Right atrium auricular region (tissue), 2 donors: Measurements from ENCODE around the gene ZNF439. TPM values are rescaled to one million over a fixed set of nuclear protein-coding genes. Genes with fewer than 3 reads are reported as not detected.
"Not testable (repeated sequence)": the region's sequence is repeated elsewhere in the genome, so short reads cannot be mapped to it uniquely, and the experiment has no call there.

Source experiments
- DNase-seq: peaks from one replicate; pipeline ENCODE4 v3.0.0-alpha.2; 2019; ENCODE audit warnings: low spot score
- H3K27ac ChIP-seq, 2 donors: fragments of 200-600 bp; sonication (generic); 1 replicate in 1 of 2; 2 replicates in 1 of 2; pipeline ENCODE4 v1.5.1; 2016 to 2019
- H3K27me3 ChIP-seq, 2 donors: fragments of 200-600 bp; sonication (generic); one replicate each; pipeline versions ENCODE4 v1.5.1 to v1.6.0; 2017 to 2019
- H3K36me3 ChIP-seq: fragments of 200-600 bp; sonication (generic); one replicate; pipeline ENCODE4 v1.5.1; 2016
- H3K4me1 ChIP-seq, 2 donors: fragments of 200-600 bp; sonication (generic); one replicate each; pipeline versions ENCODE4 v1.5.1 to v1.6.0; 2017 to 2019
- H3K4me3 ChIP-seq, 2 donors: fragments of 200-600 bp; sonication (generic); 1 replicate in 1 of 2; 2 replicates in 1 of 2; pipeline ENCODE4 v1.5.1; 2017 to 2019; ENCODE audit warnings: mild to moderate bottlenecking in 1 of 2, moderate library complexity in 1 of 2
- H3K9me3 ChIP-seq, 2 donors: fragments of 200-600 bp; sonication (generic); one replicate each; pipeline ENCODE4 v1.5.1; 2019
- total RNA-seq, 2 donors: library from RNA; depleted of rRNA; stranded (reverse); fragments of >200 nt; gene quantifications; one replicate each; pipeline ENCODE4 v1.1.0, GENCODE V29; 2016
- TF ChIP-seq, protein P1 (sequence below), 2 donors: fragments of 200-600 bp; sonication (generic); IDR thresholded peaks; one replicate each; pipeline ENCODE4 v1.5.1; 2019; ENCODE audit warnings: antibody characterized with exemption in 2 of 2

ZNF439 gene
- total RNA-seq, 2 donors from 2014 or later: 2.6 to 4.6 TPM

- no peak for DNase-seq
- Histone ChIP-seq H3K9me3 (no peaks in the 10 kb centered on the region), H3K27me3 (no peaks in the 10 kb centered on the region), H3K4me1 (no peaks in the 10 kb centered on the region), H3K4me3 (no peak overlapping the region), H3K36me3 (no peaks in the 10 kb centered on the region), H3K27ac (no peak overlapping the region)
- TF ChIP-seq, protein P1, sequence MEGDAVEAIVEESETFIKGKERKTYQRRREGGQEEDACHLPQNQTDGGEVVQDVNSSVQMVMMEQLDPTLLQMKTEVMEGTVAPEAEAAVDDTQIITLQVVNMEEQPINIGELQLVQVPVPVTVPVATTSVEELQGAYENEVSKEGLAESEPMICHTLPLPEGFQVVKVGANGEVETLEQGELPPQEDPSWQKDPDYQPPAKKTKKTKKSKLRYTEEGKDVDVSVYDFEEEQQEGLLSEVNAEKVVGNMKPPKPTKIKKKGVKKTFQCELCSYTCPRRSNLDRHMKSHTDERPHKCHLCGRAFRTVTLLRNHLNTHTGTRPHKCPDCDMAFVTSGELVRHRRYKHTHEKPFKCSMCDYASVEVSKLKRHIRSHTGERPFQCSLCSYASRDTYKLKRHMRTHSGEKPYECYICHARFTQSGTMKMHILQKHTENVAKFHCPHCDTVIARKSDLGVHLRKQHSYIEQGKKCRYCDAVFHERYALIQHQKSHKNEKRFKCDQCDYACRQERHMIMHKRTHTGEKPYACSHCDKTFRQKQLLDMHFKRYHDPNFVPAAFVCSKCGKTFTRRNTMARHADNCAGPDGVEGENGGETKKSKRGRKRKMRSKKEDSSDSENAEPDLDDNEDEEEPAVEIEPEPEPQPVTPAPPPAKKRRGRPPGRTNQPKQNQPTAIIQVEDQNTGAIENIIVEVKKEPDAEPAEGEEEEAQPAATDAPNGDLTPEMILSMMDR (IDR thresholded peaks at IDR 0.05): no peak
These were observed 32.1 kb downstream of the ZNF439 start for GRCh38 chr19:11880598-11880997.

DNA sequence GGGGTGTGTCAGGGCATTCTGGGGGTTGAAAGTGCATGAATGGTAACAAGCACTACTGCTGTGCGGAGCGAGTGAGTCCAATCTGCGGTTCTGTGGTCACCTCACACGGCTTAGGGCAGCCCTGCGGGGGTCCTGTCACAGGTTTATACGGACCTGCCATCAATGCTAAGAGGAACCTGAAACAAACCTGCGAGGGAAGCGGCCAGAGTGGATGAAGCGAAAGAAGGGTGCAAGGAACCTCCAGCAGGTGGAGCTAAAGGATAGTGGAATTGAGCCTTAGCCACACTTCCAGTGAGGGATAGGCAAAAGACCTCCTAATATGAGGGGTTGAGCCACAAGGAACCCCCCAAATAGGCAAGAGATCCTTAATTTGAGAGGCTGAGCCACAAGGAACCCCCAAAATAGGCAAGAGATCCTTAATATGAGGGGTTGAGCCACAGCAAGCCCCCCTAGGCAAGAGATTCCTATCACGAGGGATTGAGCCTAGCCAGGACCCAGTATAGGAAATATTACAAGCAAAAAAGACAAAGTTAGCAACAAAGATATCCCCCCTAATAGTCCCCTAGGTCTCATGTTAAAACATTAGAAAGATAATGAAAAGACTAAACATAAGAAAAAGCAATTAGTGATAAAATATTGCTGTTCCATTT is 32.8 kb downstream of the ZNF439 start:
- H3K27me3 ChIP-seq: no peaks in the 10 kb centered on the region
- H3K4me3 ChIP-seq: no peak overlapping the region
- H3K4me1 ChIP-seq: no peaks in the 10 kb centered on the region
- TF ChIP-seq, protein P1 (IDR thresholded peaks at IDR 0.05): peak; percentile 59 to 79
- H3K9me3 ChIP-seq: no peaks in the 10 kb centered on the region
- H3K36me3 ChIP-seq: no peaks in the 10 kb centered on the region
- no peak overlapping the region for H3K27ac ChIP-seq
- peak; percentile 62 for DNase-seq

GRCh38 chr19:11882606-11883005 is 34.1 kb downstream of the ZNF439 start:
- Histone ChIP-seq H3K4me3 (no peak overlapping the region), H3K36me3 (no peaks in the 10 kb centered on the region), H3K27ac (no peak overlapping the region), H3K27me3 (no peaks in the 10 kb centered on the region), H3K9me3 (no peaks in the 10 kb centered on the region), H3K4me1 (peaks cover 0 to 6% of the 10 kb centered on the region in 2 donors)
- TF ChIP-seq, protein P1 (IDR thresholded peaks at IDR 0.05): no peak
- no peak for DNase-seq

- no peaks in the 10 kb centered on the region for H3K9me3 ChIP-seq
- H3K27ac ChIP-seq: peak overlapping the region; percentile 77 to 87
- peak overlapping the region; percentile 74 to 85 for H3K4me3 ChIP-seq
- H3K36me3 ChIP-seq: no peaks in the 10 kb centered on the region
- peaks cover 0 to 15% of the 10 kb centered on the region in 2 donors for H3K4me1 ChIP-seq
- H3K27me3 ChIP-seq: no peaks in the 10 kb centered on the region
- DNase-seq: no peak
- TF ChIP-seq, protein P1 (IDR thresholded peaks at IDR 0.05): no peak
These were observed 38.7 kb downstream of the ZNF439 start for GRCh38 chr19:11887234-11887610.

GRCh38 chr19:11887611-11888531 is 39.3 kb downstream of the ZNF439 start, which contains the start of gene ZNF69:
Gene ZNF69, plus strand, starts transcription at chr19:11887782. Its CDS starts 142 bp downstream, at chr19:11887924.
- TF ChIP-seq, protein P1 (IDR thresholded peaks at IDR 0.05): peak in 1 of 2 donors; percentile 56
- peak; percentile 92 for DNase-seq
- H3K27me3 ChIP-seq: no peaks in the 10 kb centered on the region
- peaks cover 0 to 15% of the 10 kb centered on the region in 2 donors for H3K4me1 ChIP-seq
- H3K27ac ChIP-seq: peak within 1 kb of the TSS; percentile 77 to 87
- no peaks in the 10 kb centered on the region for H3K36me3 ChIP-seq
- no peaks in the 10 kb centered on the region for H3K9me3 ChIP-seq
- peak within 1 kb of the TSS; percentile 74 to 85 for H3K4me3 ChIP-seq

DNA sequence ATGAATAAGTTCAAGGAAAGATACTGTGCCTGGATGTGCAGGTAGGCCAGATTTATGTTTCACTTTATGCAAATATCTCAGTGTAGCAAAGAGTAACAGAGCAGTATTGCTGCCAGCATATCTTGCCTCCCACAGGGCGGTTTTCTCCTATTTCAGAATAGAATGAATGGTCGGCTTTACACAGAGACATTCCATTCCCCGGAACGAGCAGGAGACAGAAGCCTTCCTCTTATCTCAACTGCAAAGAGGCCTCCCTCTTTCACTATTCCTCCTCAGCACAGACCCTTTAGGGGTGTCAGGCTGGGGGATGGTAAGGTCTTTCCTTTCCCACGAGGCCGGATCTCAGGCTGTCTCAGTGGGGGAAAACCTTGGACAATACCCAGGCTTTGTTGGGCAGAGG is 41.4 kb downstream of the ZNF439 start:
- not testable (repeated sequence) for H3K9me3 ChIP-seq, H3K36me3 ChIP-seq, H3K27ac ChIP-seq, H3K4me3 ChIP-seq, H3K27me3 ChIP-seq, DNase-seq
- H3K4me1 ChIP-seq: peaks cover 0 to 15% of the 10 kb centered on the region in 2 donors
